Measurements from ENCODE around the gene LYSMD4.

The LYSMD4 gene

GRCh38 chr15:99681990-99682389 is 51.2 kb downstream of the LYSMD4 start (continued):
- no peak for TF ChIP-seq PATZ1 (CRISPR knock-in tag; IDR thresholded peaks at IDR 0.05; ENCODE audit: borderline replicate concordance)
- no peak for TF ChIP-seq BACH2 (CRISPR knock-in tag; IDR thresholded peaks at IDR 0.05; ENCODE audit: borderline replicate concordance)
- no peak for TF ChIP-seq ARNTL (CRISPR knock-in tag; IDR thresholded peaks at IDR 0.05; ENCODE audit: borderline replicate concordance, low read depth)
- TF ChIP-seq CSDC2 (CRISPR knock-in tag; IDR thresholded peaks at IDR 0.05): no peak
- no peak for TF ChIP-seq GLIS3 (CRISPR knock-in tag; IDR thresholded peaks at IDR 0.05)
- TF ChIP-seq ZNF70 (CRISPR knock-in tag; IDR thresholded peaks at IDR 0.05): no peak
- TF ChIP-seq PPARA (CRISPR knock-in tag; IDR thresholded peaks at IDR 0.05; ENCODE audit: borderline replicate concordance): no peak
- TF ChIP-seq ISL1 (CRISPR knock-in tag; IDR thresholded peaks at IDR 0.05): no peak; the same call in 1 of the 2 replicates

- no peak for TF ChIP-seq ZNF70 (CRISPR knock-in tag; IDR thresholded peaks at IDR 0.05)
- no peak for TF ChIP-seq ZFP30 (CRISPR knock-in tag; IDR thresholded peaks at IDR 0.05)
- TF ChIP-seq SNAI2 (CRISPR knock-in tag; IDR thresholded peaks at IDR 0.05): no peak
- TF ChIP-seq CREB5 (CRISPR knock-in tag; IDR thresholded peaks at IDR 0.05; ENCODE audit: low read depth): no peak
- TF ChIP-seq ZC3H10 (CRISPR knock-in tag; IDR thresholded peaks at IDR 0.05): no peak
- no peak for TF ChIP-seq ARNTL (CRISPR knock-in tag; IDR thresholded peaks at IDR 0.05; ENCODE audit: borderline replicate concordance, low read depth)
- TF ChIP-seq ZFP3 (CRISPR knock-in tag; IDR thresholded peaks at IDR 0.05): no peak
- no peak for TF ChIP-seq POU6F1 (CRISPR knock-in tag; IDR thresholded peaks at IDR 0.05; ENCODE audit: borderline replicate concordance, low read depth)
- no peak for TF ChIP-seq PATZ1 (CRISPR knock-in tag; IDR thresholded peaks at IDR 0.05; ENCODE audit: borderline replicate concordance)
- no peak for TF ChIP-seq GLIS3 (CRISPR knock-in tag; IDR thresholded peaks at IDR 0.05)
- TF ChIP-seq PPARA (CRISPR knock-in tag; IDR thresholded peaks at IDR 0.05; ENCODE audit: borderline replicate concordance): no peak
- TF ChIP-seq ZNF565 (CRISPR knock-in tag; conservative IDR thresholded peaks at IDR 0.05; ENCODE audit: low read depth): no peak
- TF ChIP-seq CSRNP3 (CRISPR knock-in tag; IDR thresholded peaks at IDR 0.05): no peak
- no peak for TF ChIP-seq ESRRG (CRISPR knock-in tag; IDR thresholded peaks at IDR 0.05)
- no peak for TF ChIP-seq OSR1 (CRISPR knock-in tag; IDR thresholded peaks at IDR 0.05)
- no peak for TF ChIP-seq RARB (CRISPR knock-in tag; IDR thresholded peaks at IDR 0.05)
- no peak for TF ChIP-seq ISL1 (CRISPR knock-in tag; IDR thresholded peaks at IDR 0.05)
- no peak for TF ChIP-seq TSHZ2 (CRISPR knock-in tag; IDR thresholded peaks at IDR 0.05)
- TF ChIP-seq TOX (CRISPR knock-in tag; IDR thresholded peaks at IDR 0.05; ENCODE audit: borderline replicate concordance): no peak
Observed at GRCh38 chr15:99680276-99680675, 53.0 kb downstream of the LYSMD4 start.

More at GRCh38 chr15:99680276-99680675, 53.0 kb downstream of the LYSMD4 start:
- ATAC-seq: no peak
